Loucy (cell line): ENCODE data around the gene RREB1.
A peak's percentile ranks its signal among the peaks of the same experiment; 100 is the strongest.

Source experiments
- H2AFZ ChIP-seq: fragments of 200-600 bp; sonication (generic); 2 replicates; pipeline ENCODE4 v1.6.0; 2016; ENCODE audit warnings: antibody characterized with exemption, mild to moderate bottlenecking, low read length, moderate library complexity
- H3F3A ChIP-seq: fragments of 200-600 bp; 2 replicates; pipeline ENCODE4 v1.6.0; 2016; ENCODE audit warnings: antibody characterized with exemption, low read depth, mild to moderate bottlenecking
- H3K27me3 ChIP-seq: fragments of 200-600 bp; sonication (generic); 2 replicates; pipeline ENCODE4 v1.6.1; 2014; ENCODE audit warnings: low read length, mild to moderate bottlenecking; ENCODE audit not compliant: insufficient read depth, poor library complexity, severe bottlenecking
- H3K36me3 ChIP-seq: fragments of 200-600 bp; sonication (generic); 2 replicates; pipeline ENCODE4 v1.6.1; 2016; ENCODE audit warnings: low read length; ENCODE audit not compliant: insufficient read depth
- H3K4me1 ChIP-seq: fragments of 200-600 bp; sonication (generic); 2 replicates; pipeline ENCODE4 v1.5.1; 2014; ENCODE audit warnings: low read length, mild to moderate bottlenecking; ENCODE audit not compliant: insufficient read depth, poor library complexity, severe bottlenecking
- H3K4me2 ChIP-seq: fragments of 200-600 bp; sonication (generic); 2 replicates; pipeline ENCODE4 v1.6.0; 2014; ENCODE audit warnings: antibody characterized with exemption, low read length, low read depth, mild to moderate bottlenecking; ENCODE audit not compliant: poor library complexity, severe bottlenecking
- H3K4me3 ChIP-seq: fragments of 200-600 bp; sonication (generic); 2 replicates; pipeline ENCODE4 v1.5.1; 2014; ENCODE audit warnings: low read length, mild to moderate bottlenecking, mixed read lengths; ENCODE audit not compliant: poor library complexity, severe bottlenecking
- H3K79me2 ChIP-seq: fragments of 200-600 bp; sonication (generic); 2 replicates; pipeline ENCODE4 v1.6.1; 2014; ENCODE audit warnings: low read length; ENCODE audit not compliant: insufficient read depth
- H3K9ac ChIP-seq: fragments of 200-600 bp; sonication (generic); 2 replicates; pipeline ENCODE4 v1.6.0; 2014; ENCODE audit warnings: mild to moderate bottlenecking, low read depth, low read length, moderate library complexity; ENCODE audit not compliant: poor library complexity, severe bottlenecking
- H3K9me2 ChIP-seq: fragments of 200-600 bp; sonication (generic); replicated peaks from 2 replicates; pipeline ENCODE4 v1.6.1; 2016; ENCODE audit warnings: low read depth, low read length, mixed read lengths
- H3K9me3 ChIP-seq: fragments of 200-600 bp; sonication (generic); 2 replicates; pipeline ENCODE4 v1.6.1; 2014; ENCODE audit warnings: mild to moderate bottlenecking, antibody characterized with exemption, low read length, low read depth; ENCODE audit not compliant: insufficient read depth
- H4K20me1 ChIP-seq: fragments of 200-600 bp; sonication (generic); 2 replicates; pipeline ENCODE4 v1.6.0; 2014; ENCODE audit warnings: antibody characterized with exemption, low read length, mild to moderate bottlenecking; ENCODE audit not compliant: insufficient read depth, poor library complexity, severe bottlenecking
- EZH2phosphoT487 ChIP-seq: fragments of 200-600 bp; IDR thresholded peaks from 2 replicates; pipeline ENCODE4 v1.6.1; 2018; ENCODE audit warnings: antibody characterized with exemption, mild to moderate bottlenecking, moderate library complexity, borderline replicate concordance
- TF ChIP-seq, protein P1 (sequence below): fragments of 200-600 bp; sonication (generic); conservative IDR thresholded peaks from 2 replicates; pipeline ENCODE4 v1.5.1; 2014; ENCODE audit warnings: mild to moderate bottlenecking, antibody characterized with exemption, low read length

The RREB1 gene

GRCh38 chr6:7110092-7110792, 2.5 kb downstream of the RREB1 start:
- H3K79me2 ChIP-seq: peaks cover 79% of the 10 kb centered on the region

DNA sequence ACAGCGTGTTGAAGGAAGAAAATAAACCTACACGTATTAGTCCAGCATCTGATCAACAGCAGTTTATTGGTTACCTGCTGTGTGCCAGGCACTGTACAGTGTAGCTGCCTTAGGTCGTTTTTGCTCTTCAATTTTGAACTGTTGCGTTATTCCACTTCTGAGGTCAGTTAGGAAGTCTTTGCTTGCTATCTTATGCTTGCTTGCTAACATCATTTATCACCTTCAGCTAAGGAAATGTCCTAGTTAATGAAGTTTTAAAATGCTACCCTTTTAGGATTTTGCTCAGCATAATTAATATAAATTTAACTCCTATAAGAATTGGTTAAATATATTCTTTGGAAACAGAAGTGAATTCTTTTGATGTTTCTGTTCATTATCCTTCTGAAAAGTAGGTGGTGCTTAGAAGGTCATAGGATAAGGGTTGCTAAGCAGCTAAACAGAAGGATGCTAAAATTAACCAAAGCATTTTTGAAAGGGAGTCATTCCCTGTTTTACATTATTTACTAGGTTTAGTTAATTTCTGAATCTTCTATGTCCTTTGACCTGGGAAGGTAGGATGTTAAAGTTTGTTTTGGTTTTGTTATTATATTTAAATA, 3.4 kb downstream of the RREB1 start:
- Histone ChIP-seq H3F3A (0 out of 2 replicates have a peak, but pooled peaks cover 5% of the 10 kb centered on the region), H3K9me3 (no peaks in the 10 kb centered on the region), H3K4me3 (peak overlapping the region; percentile 99), H3K9me2 (no peaks in the 10 kb centered on the region), H3K36me3 (no peaks in the 10 kb centered on the region), H2AFZ (no peak overlapping the region), H3K4me2 (peak overlapping the region; percentile 92), H3K27me3 (peaks cover 5% of the 10 kb centered on the region), H3K9ac (peak overlapping the region; percentile 92), H4K20me1 (peaks cover 67% of the 10 kb centered on the region), H3K79me2 (peaks cover 89% of the 10 kb centered on the region), H3K4me1 (peaks cover 72% of the 10 kb centered on the region)
- TF ChIP-seq EZH2phosphoT487: no peak
- TF ChIP-seq, protein P1, sequence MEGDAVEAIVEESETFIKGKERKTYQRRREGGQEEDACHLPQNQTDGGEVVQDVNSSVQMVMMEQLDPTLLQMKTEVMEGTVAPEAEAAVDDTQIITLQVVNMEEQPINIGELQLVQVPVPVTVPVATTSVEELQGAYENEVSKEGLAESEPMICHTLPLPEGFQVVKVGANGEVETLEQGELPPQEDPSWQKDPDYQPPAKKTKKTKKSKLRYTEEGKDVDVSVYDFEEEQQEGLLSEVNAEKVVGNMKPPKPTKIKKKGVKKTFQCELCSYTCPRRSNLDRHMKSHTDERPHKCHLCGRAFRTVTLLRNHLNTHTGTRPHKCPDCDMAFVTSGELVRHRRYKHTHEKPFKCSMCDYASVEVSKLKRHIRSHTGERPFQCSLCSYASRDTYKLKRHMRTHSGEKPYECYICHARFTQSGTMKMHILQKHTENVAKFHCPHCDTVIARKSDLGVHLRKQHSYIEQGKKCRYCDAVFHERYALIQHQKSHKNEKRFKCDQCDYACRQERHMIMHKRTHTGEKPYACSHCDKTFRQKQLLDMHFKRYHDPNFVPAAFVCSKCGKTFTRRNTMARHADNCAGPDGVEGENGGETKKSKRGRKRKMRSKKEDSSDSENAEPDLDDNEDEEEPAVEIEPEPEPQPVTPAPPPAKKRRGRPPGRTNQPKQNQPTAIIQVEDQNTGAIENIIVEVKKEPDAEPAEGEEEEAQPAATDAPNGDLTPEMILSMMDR: no peak

More at GRCh38 chr6:7110092-7110792, 2.5 kb downstream of the RREB1 start:
- Histone ChIP-seq H4K20me1 (peaks cover 60% of the 10 kb centered on the region), H3K9me3 (no peaks in the 10 kb centered on the region), H3K27me3 (peaks cover 5% of the 10 kb centered on the region), H3K4me1 (peaks cover 63% of the 10 kb centered on the region), H3K4me2 (peak overlapping the region; percentile 92), H3K36me3 (no peaks in the 10 kb centered on the region), H3K4me3 (peak overlapping the region; percentile 99), H3F3A (peaks cover 8% of the 10 kb centered on the region; the same call in 1 of the 2 replicates), H3K9ac (peak overlapping the region; percentile 92), H3K9me2 (no peaks in the 10 kb centered on the region), H2AFZ (no peak overlapping the region)
- TF ChIP-seq, protein P1: no peak
- no peak for TF ChIP-seq EZH2phosphoT487

- H3K36me3 ChIP-seq: no peaks in the 10 kb centered on the region
- H3K9me3 ChIP-seq: no peaks in the 10 kb centered on the region
- H3K4me1 ChIP-seq: peaks cover 78% of the 10 kb centered on the region
- 0 out of 2 replicates have a peak, but pooled peaks cover 5% of the 10 kb centered on the region for H3F3A ChIP-seq
- H3K27me3 ChIP-seq: peaks cover 5% of the 10 kb centered on the region
- H3K9ac ChIP-seq: peak overlapping the region; percentile 47
- H3K4me2 ChIP-seq: peak overlapping the region; percentile 92
- peaks cover 76% of the 10 kb centered on the region for H4K20me1 ChIP-seq
- peaks cover 99% of the 10 kb centered on the region for H3K79me2 ChIP-seq
- TF ChIP-seq, protein P1: no peak
- TF ChIP-seq EZH2phosphoT487: no peak
- H2AFZ ChIP-seq: no peak overlapping the region
- H3K9me2 ChIP-seq: no peaks in the 10 kb centered on the region
- H3K4me3 ChIP-seq: peak overlapping the region; percentile 99
Observed at GRCh38 chr6:7112171-7112570, 4.4 kb downstream of the RREB1 start.
